Endometrium (tissue), 2 donors: Measurements from ENCODE around the gene HAPLN2.
"Not testable (repeated sequence)": the region's sequence is repeated elsewhere in the genome, so short reads cannot be mapped to it uniquely, and the experiment has no call there.

Experiments used
- FAIRE-seq: peaks from 2 replicates; lab custom pipeline; 2012; peaks lifted over from hg19 to GRCh38; lab: Jason Lieb, UNC
- donor health status: control.
- donor health status: control.

HAPLN2 gene

DNA sequence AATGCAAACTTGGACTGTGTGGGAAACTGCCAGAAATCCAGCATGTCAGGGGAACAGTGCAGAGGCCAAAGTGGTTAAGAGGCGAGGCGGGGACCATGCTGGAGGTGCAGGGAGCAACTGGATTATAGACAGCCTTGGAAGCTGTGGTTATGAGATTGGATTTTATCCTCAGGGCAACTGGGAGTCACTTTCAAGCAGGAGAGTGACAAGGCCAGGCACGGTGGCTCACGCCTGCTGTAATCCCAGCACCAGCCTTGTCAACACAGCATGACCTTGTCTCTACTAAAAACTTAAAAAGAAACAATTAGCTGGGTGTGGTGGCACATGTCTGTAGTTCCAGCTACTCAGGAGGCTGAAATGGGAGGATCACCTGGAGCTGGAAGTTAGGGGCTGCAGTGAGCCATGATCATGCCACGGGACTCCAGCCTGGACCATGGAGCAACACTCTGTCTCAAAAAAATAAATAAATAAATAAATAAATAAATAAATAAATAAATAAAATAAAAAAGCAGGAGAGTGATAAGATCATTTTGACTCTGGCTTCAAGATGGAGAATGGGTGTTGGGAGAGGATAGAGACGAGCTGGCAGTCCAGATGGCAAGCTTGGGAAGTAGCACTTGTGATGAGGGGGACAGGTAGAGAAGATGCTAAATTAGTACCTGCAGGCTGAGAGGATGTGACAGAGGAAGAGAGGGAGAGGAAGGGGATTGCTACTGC lies 3.5 kb downstream of the HAPLN2 start:
- no peak for FAIRE-seq

DNA sequence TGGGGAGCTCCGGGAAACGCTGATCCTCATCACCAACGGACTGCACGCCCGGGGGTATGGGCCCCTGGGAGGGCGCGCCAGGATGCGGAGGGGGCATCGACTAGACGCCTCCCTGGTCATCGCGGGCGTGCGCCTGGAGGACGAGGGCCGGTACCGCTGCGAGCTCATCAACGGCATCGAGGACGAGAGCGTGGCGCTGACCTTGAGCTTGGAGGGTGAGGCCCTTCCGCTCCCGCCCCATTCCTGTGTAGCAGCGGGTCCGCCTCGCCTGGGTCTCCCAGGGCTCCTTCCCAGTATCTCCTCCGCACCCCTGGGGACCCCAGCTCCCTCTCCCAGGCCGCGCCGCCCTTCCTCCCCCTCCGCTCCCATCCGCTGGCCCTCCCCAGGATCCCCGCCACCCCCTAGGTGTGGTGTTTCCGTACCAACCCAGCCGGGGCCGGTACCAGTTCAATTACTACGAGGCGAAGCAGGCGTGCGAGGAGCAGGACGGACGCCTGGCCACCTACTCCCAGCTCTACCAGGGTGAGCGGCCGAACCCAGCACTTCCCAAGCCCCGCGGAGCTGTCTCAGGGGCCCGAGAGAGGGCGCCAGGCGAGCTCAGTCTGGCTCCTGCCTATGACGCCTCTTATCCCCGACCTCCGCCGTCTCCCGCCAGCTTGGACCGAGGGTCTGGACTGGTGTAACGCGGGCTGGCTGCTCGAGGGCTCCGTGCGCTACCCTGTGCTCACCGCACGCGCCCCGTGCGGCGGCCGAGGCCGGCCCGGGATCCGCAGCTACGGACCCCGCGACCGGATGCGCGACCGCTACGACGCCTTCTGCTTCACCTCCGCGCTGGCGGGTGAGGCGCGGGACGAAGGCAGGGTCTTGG lies 5.0 kb downstream of the HAPLN2 start:
- FAIRE-seq: no peak

DNA sequence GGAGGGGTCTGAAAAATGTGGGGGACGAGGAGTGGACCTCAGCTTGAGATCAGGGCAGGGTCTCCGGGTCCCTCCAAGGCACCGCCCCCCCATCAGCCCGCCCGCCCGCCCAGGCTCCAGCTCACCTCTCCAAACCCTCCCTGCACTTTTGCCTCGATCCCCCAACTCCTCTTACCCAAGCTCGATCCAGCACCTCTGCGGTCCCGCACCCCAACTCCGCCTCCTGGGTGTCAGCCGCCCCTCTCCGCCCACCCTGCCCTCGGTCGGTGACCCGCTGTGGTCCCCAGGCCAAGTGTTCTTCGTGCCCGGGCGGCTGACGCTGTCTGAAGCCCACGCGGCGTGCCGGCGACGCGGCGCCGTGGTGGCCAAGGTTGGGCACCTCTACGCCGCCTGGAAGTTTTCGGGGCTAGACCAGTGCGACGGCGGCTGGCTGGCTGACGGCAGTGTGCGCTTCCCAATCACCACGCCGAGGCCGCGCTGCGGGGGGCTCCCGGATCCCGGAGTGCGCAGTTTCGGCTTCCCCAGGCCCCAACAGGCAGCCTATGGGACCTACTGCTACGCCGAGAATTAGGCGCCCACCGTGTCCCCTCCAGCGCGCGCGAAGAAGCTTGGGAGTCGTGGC lies 5.7 kb downstream of the HAPLN2 start:
- FAIRE-seq: no peak

DNA sequence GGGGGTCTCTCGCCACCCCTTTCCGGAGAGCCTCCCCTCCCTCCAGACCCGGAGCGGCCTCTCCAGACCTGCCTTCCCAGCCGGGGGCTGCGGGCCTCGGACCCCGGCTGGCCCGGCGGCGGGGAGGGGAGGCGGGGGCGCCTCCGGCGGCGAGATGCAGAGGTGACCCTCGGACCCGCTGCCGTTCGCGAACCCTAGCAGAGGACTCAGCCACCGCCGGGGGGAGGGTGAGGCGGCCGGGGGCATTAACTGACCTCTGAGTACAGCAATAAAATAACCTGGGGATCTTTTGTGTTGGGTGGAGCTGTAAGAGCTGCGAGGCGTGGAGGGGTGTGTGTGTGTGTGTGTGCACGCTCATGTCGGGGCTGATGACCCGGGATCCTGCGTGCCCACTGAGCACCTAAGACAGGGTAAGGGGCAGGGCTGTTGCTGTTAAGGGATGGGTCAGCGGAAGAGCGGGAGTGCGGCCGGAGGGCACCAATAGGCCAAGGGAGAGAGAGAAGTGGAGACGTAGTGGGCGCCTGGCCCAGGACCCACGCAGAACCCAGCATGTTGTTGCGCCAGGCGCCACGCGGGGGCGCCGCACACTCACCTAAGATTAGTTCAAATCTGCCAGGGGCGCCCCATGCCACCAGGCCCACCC lies 6.3 kb downstream of the HAPLN2 start:
- FAIRE-seq: no peak

DNA sequence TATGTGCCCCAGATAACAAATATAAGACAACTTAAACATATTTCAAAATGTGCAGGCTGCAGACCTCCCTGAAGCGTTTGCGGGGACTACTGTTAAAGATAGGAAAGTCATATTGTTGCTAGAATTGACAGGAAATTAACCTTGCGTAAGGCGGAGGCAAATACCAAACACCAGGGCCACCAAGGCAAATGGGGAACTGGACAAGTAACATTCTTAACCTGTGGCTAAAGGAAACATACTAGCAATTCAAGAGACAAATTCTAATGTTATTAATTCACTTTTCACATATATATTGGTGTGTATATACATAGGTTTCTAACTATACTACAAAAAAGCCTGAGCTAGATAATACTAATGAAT lies 6.8 kb downstream of the HAPLN2 start:
- FAIRE-seq: no peak

DNA sequence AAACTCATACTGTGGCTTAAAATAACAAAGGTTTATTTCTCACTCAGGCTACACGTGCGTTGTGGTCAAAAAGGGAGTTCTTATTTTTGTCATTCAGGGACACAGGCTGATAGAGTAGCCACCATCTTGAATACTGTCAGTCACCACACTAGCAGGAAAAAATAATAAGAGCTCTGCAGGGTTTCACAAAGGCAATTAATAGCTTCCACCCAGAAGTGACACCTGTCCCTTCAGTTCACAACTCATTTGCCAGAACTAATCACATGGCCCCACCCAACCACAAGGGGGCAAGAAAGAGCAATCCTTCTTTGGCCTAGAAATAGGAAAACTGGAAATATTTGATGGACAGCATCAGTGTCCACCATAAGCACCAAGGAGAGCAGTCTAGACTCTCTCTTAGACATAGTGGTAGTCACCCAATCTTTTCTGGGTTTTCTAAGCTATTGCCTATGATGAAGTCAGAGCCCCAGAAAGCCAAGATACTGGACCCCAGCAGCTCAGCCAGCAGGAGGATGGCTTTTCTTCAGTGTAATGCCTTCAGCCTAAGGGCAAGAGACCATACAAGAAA lies 8.2 kb downstream of the HAPLN2 start:
- FAIRE-seq: no peak

DNA sequence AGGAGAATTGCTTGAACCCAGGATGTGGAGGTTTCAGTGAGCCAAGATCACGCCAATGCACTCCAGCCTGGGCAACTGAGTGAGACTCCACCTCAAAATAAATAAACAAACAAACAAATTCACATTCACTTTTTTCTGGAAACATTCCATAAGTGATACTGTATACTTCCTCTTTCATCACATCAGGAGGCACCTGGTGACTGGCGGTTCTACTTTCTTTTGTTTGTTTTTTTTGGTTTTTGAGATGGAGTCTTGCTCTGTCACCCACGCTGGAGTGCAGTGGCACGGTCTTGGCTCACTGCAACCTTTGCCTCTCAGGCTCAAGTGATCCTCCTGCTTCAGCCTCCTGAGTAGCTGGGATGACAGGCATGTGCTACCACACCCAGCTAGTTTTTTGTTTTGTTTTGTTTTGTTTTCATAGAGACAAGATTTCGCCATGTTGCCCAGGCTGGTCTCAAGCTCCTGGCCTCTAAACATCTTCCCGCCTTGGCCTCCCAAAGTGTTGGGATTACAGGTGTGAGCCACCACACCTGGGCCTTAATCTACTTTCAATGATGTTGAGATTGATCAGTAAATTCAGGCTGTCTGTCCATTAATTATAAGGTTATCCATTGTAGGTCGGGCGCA lies 10.7 kb downstream of the HAPLN2 start:
- no peak for FAIRE-seq

DNA sequence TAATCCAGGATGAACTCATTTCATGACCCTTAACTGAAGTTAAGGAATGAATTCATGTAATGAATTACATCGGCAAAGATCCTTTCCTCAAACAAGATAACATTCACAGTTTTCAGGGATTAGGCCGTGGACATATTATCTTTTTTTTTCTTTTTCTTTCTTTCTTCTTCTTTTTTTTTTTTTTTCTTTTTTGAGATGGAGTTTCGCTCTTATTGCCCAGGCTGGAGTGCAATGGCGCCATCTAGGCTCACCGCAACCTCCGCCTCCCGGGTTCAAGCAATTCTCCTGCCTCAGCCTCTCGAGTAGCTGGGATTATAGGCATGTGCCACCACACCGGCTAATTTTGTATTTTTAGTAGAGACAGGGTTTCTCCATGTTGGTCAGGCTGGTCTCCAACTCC lies 11.9 kb downstream of the HAPLN2 start:
- FAIRE-seq: not testable (repeated sequence)

DNA sequence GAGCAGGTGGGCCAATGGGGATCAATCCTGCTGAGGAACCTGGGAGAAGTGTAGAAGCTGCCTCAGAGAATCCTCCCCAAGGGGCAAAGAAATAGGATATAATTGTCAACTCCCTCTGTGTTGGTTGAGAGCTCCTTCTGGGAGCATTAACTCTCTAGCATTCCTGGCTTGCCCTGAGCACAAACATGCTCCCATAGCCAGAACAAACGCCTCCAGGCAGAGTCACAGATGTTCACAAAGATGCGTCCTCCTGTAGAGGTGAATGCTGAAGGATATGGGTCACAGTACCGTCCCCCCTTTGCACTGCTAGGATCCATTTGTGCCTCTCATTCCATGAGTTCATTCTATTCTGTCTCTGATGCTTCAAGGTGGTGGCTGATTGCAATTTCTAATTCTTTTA lies 13.1 kb downstream of the HAPLN2 start:
- no peak for FAIRE-seq

DNA sequence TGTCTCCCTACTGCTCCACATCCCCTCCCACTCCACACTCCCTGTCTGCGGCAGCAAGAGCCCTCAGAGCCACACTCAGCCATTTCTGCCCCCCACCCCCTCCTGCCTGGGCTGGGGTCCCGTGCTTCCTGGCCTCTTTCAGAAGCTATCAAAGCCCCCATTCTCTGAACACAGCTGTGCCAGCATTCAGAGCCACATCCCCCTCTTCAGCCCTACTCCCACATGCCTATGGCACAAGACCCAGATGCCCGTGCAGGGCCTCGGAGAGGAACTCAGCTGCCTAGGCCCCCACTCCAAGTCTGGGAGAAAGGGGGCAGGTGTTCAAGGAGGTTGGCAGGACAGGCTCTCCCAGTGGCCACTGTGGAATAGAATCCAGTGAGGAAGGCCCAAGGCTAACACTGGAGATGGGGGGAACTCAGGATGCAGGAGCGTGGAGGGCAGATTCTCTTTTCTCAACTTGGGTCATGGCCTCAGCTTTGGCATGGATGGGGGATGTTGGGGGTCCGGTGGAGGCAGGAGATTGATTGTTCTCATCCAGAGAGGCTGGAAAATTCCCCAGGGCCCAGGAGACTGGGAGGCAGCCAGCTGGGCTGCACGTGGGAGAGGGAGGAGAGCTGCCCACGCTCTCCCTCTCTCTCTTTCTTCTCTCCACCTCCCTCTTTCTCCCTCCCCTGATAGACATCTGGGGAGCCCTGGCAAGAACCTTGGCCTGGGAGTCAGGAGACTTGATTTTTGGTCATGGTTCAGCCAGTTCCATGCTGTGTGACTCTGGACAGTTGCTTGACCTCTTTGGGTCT lies 19.2 kb downstream of the HAPLN2 start:
- no peak for FAIRE-seq

DNA sequence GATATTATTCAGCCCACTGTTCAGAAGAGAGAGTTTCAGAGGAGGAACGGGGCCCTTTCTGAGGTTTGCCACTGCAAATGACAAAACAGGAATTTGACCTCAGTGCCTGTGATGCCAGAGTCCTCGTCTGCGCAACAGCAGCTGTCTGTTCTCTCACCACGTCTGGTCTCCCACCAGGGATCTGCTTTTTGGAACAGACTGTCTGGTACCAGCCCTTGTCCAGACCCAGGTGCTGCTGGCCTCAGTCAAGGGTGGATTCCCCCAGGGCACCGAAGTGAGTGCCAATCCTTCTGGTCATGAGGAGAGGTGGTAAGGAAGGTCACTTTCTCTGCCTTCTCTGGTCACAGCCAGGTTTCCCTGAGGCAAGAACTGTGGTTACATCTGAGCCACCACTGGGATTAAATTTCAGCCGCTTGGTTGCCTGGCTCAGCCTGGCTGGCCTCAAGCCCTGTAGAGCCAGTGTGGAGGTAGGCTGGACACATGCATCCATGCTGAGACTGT lies 20.4 kb downstream of the HAPLN2 start:
- FAIRE-seq: no peak

DNA sequence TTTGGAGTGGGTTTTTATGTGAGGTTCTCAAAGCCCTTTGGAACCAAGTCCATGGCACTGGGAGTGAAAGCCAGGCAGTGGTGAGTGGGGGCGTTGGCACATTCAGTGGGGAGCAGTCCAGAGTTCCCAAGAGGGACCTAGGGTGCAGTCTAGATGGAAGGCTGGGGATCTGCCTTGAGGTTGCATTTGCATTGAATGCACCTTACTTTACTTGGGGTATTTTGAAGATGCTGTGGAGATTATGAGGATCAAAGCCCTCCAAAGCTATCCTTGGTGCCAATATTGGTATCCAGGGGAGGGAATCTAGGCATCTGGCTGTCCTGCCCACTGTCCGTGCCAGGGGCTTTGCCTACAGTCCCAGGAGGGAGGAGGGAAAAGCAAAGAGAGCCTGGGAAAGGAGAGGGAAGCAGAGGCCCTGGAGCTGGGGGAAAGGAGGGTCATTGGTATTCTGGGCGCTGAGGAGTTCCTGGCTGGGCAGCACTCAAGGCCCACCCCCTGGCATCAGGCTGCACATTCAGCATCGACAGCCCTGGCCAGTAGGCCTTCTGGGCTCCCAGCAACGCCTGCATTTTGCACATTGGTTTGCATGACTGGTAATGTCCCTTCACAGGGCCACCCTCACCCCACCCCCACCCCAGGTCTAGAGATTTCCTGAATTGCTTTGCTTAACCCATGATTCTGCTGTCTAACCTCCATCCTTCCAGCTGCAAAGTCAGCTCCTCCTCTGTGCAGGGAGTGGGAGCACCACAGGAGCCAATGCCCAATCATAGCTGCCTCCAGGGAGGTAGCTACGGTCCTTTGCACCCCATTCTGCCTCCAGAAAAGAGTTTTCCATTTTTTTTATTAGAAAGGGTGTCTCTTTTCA lies 21.9 kb downstream of the HAPLN2 start:
- FAIRE-seq: no peak

DNA sequence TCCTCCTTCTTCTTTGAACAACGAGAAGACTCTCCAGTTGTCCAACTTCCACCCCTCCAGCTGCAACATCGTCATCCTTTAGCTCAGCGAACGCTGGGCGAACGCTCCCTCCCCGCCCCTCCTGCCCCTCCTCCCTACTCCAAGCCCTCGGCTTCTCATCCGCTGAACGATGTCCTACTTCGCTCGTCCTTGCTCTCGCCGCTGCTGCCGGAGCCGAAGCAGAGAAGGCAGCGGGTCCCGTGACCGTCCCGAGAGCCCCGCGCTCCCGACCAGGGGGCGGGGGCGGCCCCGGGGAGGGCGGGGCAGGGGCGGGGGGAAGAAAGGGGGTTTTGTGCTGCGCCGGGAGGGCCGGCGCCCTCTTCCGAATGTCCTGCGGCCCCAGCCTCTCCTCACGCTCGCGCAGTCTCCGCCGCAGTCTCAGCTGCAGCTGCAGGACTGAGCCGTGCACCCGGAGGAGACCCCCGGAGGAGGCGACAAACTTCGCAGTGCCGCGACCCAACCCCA lies 22.6 kb downstream of the HAPLN2 start, which contains the start of gene BCAN:
Gene BCAN (plus strand): TSS at position 357 of the 504 bp plus-strand sequence. CDS start 3,938 bp downstream, outside the sequence.
- no peak for FAIRE-seq

DNA sequence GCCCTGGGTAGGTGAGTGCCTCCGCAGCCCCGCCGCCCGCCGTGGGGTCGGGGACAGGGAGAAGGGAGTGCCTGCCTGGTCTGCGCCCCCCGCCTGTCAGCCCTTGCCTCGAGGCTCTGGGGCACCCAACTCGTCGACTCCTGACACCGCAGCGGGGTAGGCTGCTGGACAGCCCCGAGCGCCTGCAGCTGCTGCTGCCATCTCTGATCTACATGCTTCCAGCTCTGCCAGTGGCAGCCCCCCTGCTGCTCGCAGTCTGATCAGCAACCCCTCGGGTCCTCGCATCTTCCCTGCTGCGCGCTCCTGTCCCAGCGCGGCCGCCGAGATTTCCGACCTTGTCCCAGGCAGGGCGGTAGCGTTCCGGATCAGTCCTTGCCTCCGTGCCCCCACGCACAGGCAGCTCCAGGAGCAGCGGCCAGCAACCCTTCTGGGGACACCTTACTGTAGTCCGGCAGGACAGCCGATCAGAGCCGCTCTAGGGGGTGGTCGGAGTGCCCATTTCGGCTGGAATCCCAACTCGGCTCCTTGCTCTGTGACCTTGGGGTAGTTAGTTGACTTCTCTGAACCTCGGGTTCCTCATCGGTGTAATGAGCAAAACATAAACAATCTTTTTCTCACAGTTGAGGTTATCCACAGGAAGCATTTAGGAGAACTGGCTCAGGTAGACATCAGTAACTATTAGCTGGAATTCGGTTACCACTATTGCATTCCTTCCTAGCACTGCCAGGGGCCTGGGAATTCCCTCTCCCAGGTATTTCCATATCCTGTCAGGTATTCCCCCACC lies 23.2 kb downstream of the HAPLN2 start:
- no peak for FAIRE-seq

DNA sequence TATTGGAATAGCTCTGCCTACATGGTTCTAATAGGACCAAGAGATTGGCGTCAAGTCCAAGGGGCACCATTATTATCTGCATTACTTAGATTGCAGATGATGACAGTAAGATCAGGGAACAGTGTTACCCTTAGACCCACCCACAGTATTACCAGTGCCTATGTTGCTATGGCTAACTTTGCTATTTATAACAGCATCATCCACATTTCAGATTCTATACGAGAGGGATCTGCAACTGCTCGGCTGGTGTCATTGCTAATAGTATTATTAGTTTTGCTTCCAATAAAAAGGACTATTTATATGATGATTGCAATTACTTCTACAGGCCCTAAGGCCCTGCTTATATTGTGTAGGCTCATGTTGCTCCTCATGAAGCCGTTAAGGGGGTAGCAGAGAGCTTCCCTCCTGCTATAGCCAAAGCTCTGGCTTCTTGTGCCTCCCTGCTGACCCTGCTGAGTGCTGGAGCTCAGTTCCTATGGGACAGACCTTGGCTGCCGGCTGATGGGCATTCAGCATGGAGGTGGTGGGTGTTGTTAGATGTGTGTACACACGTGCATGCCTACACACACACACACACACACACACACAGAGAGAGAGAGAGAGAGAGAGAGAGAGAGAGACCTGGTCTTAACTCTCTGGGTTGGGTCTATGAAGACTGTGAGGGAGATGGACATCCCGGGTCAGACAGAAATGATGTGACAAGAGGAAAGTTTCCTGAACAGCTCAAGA lies 24.0 kb downstream of the HAPLN2 start:
- FAIRE-seq: no peak

DNA sequence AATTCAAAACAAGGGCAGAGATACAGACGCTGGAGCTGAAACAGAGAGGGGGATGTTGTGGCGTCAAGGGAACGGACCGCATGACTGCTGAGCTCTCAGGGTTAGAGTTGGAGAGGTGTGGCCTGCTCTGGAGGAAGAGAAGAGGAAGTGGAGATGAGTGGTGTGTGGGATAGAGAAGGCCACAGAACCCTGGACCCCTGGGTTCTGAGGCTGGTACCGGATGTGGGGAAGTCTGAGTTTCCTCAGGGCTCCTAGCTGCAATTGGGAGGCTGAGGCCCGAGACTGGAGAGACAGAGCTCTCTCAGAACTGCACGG lies 24.5 kb downstream of the HAPLN2 start:
- no peak for FAIRE-seq

DNA sequence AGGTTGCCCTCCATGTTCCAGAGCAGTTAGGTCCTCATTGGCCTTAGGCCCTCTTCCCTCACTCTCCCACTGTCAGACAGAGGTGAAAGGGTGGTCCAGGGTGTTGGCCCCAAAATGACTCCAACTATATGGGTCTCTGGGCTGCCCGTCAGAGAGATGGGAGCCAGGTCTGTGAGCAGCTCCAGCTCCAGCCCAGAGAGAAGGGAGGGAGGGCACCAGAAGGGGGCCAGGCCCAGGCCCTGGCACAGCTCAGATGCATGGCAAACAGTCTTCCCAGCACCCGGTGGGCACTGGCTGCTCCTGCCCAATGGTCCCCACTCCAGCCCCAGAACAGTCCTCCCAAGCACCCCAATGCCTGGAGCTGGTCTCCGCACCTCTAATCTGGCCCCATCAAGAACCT lies 24.9 kb downstream of the HAPLN2 start:
- no peak for FAIRE-seq

DNA sequence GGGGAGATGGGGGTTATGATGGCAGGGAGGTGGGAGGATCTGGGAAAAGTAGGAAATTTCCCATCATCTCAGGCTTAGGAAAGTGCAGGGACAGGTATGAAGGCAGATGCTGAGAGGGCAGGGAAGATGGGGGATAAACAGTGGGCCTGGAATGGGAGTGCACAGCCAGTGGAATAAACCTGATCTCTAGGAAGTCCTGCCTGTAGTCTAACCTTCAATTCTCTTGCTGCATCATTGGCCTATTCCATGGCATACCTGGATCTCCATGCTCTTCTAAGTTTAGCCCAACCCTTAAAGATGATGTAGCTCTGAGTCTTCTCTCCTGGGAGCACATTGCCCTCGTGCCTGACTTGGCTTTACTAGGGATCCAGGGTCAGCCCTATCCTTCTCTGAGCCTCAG lies 25.4 kb downstream of the HAPLN2 start:
- no peak for FAIRE-seq
